SK-N-SH treated with all-trans-retinoic acid at 6 μM for 48 hours (cell line): ENCODE results near the gene SAP30L.

Source experiments
- ATAC-seq: fragments of 200-7000 bp; cut with Tn5 transposase; 3 replicates; pipeline ENCODE4 v1.9.1; 2020; ENCODE audit warnings: mild to moderate bottlenecking, moderate library complexity
- ARNTL ChIP-seq: fragments of 450-650 bp; formaldehyde crosslinking; IDR thresholded peaks from 2 replicates; pipeline ENCODE4 v1.5.0; 2020; ENCODE audit warnings: low read depth, mild to moderate bottlenecking, moderate library complexity, borderline replicate concordance
- BACH2 ChIP-seq: fragments of 250-450 bp; sonication (Bioruptor Pico); IDR thresholded peaks from 2 replicates; pipeline ENCODE4 v1.9.0; 2021; ENCODE audit warnings: mild to moderate bottlenecking, borderline replicate concordance
- CSDC2 ChIP-seq: fragments of 250-450 bp; sonication (Bioruptor Pico); IDR thresholded peaks from 2 replicates; pipeline ENCODE4 v1.5.0; 2020; ENCODE audit warnings: mild to moderate bottlenecking, moderate library complexity
- GLIS3 ChIP-seq: fragments of 250-450 bp; sonication (Bioruptor Pico); IDR thresholded peaks from 2 replicates; pipeline ENCODE4 v1.5.0; 2020; ENCODE audit warnings: mild to moderate bottlenecking, moderate library complexity
- ISL1 ChIP-seq: fragments of 250-450 bp; sonication (Bioruptor Pico); IDR thresholded peaks from 2 replicates; pipeline ENCODE4 v2.1.2; 2022; ENCODE audit warnings: mild to moderate bottlenecking, moderate library complexity
- OSR1 ChIP-seq: fragments of 250-450 bp; sonication (Bioruptor Pico); IDR thresholded peaks from 2 replicates; pipeline ENCODE4 v1.8.0; 2022; ENCODE audit warnings: moderate library complexity, mild to moderate bottlenecking, inconsistent platforms
- PPARA ChIP-seq: fragments of 250-450 bp; sonication (Bioruptor Pico); IDR thresholded peaks from 2 replicates; pipeline ENCODE4 v1.5.0; 2020; ENCODE audit warnings: mild to moderate bottlenecking, borderline replicate concordance
- RARB ChIP-seq: fragments of 250-450 bp; sonication (Bioruptor Pico); IDR thresholded peaks from 2 replicates; pipeline ENCODE4 v1.8.0; 2021; ENCODE audit warnings: mild to moderate bottlenecking, moderate library complexity
- SNAI2 ChIP-seq: fragments of 250-450 bp; sonication (Bioruptor Pico); IDR thresholded peaks from 2 replicates; pipeline ENCODE4 v1.5.0; 2020; ENCODE audit warnings: mild to moderate bottlenecking, moderate library complexity
- TCF4 ChIP-seq: fragments of 250-450 bp; sonication (Bioruptor Pico); IDR thresholded peaks from 2 replicates; pipeline ENCODE4 v1.8.0; 2021; ENCODE audit warnings: mild to moderate bottlenecking, moderate library complexity, borderline replicate concordance
- TOX ChIP-seq: fragments of 250-450 bp; sonication (Bioruptor Pico); IDR thresholded peaks from 2 replicates; pipeline ENCODE4 v1.8.0; 2021; ENCODE audit warnings: mild to moderate bottlenecking, moderate library complexity, borderline replicate concordance
- ZC3H10 ChIP-seq: fragments of 250-450 bp; sonication (Bioruptor Pico); IDR thresholded peaks from 2 replicates; pipeline ENCODE4 v1.5.1; 2021; ENCODE audit warnings: mild to moderate bottlenecking, moderate library complexity
- ZFP3 ChIP-seq: fragments of 250-450 bp; sonication (Bioruptor Pico); IDR thresholded peaks from 2 replicates; pipeline ENCODE4 v1.5.0; 2020; ENCODE audit warnings: mild to moderate bottlenecking, moderate library complexity
- ZNF565 ChIP-seq: fragments of 450-650 bp; formaldehyde crosslinking; conservative IDR thresholded peaks from 2 replicates; pipeline ENCODE4 v1.5.0; 2020; ENCODE audit warnings: low read depth, mild to moderate bottlenecking, moderate library complexity
- ZNF70 ChIP-seq: fragments of 450-650 bp; formaldehyde crosslinking; IDR thresholded peaks from 2 replicates; pipeline ENCODE4 v1.5.0; 2020; ENCODE audit warnings: mild to moderate bottlenecking, moderate library complexity
- ZNF8 ChIP-seq: fragments of 450-650 bp; formaldehyde crosslinking; IDR thresholded peaks from 2 replicates; pipeline ENCODE4 v1.5.0; 2020; ENCODE audit warnings: mild to moderate bottlenecking, moderate library complexity
- TF ChIP-seq, protein P1 (sequence below): fragments of 250-450 bp; sonication (Bioruptor Pico); IDR thresholded peaks from 2 replicates; pipeline ENCODE4 v1.5.0; 2020; ENCODE audit warnings: mild to moderate bottlenecking, moderate library complexity
- TF ChIP-seq, protein P2 (sequence below): fragments of 250-450 bp; sonication (Bioruptor Pico); IDR thresholded peaks from 2 replicates; pipeline ENCODE4 v1.8.0; 2020; ENCODE audit warnings: mild to moderate bottlenecking, moderate library complexity, borderline replicate concordance
- TF ChIP-seq, protein P3 (sequence below): fragments of 250-450 bp; sonication (Bioruptor Pico); IDR thresholded peaks from 2 replicates; pipeline ENCODE4 v1.5.1; 2021; ENCODE audit warnings: mild to moderate bottlenecking, moderate library complexity
- TF ChIP-seq, protein P4 (sequence below): fragments of 250-450 bp; sonication (Bioruptor Pico); IDR thresholded peaks from 2 replicates; pipeline ENCODE4 v1.5.1; 2020; ENCODE audit warnings: low read depth, mild to moderate bottlenecking, moderate library complexity
- TF ChIP-seq, protein P5 (sequence below): fragments of 250-450 bp; sonication (Bioruptor Pico); IDR thresholded peaks from 2 replicates; pipeline ENCODE4 v1.8.0; 2021; ENCODE audit warnings: low read depth, mild to moderate bottlenecking, moderate library complexity, borderline replicate concordance

The SAP30L gene

DNA sequence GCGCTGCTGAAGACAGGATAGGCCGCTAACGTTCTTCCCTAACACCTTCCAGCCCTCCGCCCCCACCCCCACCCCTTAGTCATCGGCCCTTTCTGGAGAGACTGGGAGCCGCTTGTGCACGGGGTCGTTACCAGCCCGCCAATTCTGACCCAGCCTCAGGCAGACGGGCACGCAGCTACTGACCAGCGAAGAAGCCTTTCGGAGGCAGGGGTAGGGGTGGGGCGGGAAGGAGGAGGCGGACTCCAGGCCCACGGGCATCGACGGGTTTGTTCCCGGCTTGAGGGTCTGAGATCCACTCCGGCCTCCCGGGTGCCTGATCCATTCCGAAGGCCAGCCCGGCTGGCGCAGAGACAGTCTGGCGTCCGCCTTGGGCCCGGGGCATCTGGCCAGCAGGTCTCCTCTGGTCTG, 33.0 kb downstream of the SAP30L start (continued):
- TF ChIP-seq, protein P1, sequence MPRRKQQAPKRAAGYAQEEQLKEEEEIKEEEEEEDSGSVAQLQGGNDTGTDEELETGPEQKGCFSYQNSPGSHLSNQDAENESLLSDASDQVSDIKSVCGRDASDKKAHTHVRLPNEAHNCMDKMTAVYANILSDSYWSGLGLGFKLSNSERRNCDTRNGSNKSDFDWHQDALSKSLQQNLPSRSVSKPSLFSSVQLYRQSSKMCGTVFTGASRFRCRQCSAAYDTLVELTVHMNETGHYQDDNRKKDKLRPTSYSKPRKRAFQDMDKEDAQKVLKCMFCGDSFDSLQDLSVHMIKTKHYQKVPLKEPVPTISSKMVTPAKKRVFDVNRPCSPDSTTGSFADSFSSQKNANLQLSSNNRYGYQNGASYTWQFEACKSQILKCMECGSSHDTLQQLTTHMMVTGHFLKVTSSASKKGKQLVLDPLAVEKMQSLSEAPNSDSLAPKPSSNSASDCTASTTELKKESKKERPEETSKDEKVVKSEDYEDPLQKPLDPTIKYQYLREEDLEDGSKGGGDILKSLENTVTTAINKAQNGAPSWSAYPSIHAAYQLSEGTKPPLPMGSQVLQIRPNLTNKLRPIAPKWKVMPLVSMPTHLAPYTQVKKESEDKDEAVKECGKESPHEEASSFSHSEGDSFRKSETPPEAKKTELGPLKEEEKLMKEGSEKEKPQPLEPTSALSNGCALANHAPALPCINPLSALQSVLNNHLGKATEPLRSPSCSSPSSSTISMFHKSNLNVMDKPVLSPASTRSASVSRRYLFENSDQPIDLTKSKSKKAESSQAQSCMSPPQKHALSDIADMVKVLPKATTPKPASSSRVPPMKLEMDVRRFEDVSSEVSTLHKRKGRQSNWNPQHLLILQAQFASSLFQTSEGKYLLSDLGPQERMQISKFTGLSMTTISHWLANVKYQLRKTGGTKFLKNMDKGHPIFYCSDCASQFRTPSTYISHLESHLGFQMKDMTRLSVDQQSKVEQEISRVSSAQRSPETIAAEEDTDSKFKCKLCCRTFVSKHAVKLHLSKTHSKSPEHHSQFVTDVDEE (CRISPR knock-in tag): no peak
- TF ChIP-seq OSR1 (CRISPR knock-in tag) (no peak), RARB (CRISPR knock-in tag) (no peak), ZFP3 (CRISPR knock-in tag) (no peak), GLIS3 (CRISPR knock-in tag) (no peak), ZNF8 (CRISPR knock-in tag) (no peak), TOX (CRISPR knock-in tag) (no peak), BACH2 (CRISPR knock-in tag) (no peak)

DNA sequence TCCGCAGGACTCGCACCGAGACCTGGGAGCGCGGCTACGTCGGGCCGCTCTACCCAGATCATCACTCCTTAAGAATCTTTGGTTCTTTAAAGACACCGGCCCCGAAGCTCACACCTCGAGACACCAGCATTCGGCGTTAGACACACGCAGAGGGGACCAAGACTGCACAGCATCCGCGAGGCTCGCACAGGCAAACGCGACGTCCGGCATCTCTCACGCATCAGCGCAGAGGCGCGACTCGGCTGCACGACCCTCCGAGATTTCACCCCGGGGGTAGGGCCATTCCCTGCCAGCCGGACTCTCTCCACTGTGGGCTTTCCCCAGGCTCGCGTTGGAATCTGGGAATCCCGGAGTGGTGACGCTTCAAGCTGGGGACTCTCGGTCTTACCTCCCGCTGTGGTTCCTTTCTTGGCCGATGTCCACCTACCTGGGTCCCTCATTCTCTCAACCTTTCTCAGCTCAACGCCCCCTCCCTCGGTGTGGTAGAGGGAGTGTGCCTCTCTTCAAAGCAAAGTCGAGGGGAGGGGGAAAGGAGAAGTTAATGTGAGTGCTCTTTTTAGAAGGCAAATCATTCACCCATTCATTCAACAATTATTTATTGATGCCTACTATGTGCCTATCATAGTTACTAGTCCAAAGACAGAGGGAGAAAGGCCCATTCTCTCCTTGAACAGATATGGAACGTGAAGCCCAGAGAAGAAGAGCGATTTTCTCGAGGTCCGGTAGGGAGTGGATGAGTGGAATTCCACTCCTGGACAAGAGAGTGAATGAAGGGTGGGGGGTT, 33.6 kb downstream of the SAP30L start:
- no peak for ATAC-seq
- no peak for TF ChIP-seq ZNF8 (CRISPR knock-in tag)
- TF ChIP-seq RARB (CRISPR knock-in tag): no peak
- no peak for TF ChIP-seq ARNTL (CRISPR knock-in tag)
- TF ChIP-seq OSR1 (CRISPR knock-in tag): no peak

DNA sequence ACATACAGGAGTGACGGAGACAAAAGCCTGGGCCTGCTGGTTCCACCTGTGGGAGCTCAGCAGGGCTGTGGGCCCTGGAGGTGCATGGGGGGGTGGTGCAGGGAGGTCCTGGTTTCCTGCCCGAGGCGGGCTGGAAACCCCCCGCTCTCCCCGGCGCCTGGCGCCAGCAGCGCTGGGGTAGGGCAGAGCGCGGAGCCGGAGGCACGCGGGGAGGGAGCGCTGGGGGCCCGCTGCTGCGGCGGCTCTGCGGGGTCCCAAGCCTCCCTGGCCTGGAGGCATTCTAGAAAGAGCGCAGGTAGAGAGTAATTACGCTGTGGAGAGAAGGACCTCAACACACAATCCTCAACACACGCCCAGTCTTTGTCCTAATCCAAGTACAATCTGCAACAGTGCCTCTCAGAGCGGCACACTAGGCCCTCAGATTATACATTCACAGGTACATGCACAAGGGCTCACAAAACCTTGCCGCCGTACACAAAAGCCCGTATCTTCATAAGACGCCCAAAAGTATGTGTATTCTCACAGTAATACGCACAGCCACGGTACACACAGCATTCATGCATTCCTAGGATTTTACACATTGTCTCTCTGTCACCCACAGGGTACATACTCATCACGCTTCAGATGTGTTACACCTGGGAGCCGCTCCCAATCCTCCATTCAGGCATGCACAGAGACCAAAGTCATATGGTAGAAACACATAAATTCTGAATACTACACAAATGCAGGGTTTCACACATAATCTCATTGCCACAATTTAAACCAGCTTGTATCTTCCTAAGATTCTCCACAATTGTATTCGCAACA, 34.4 kb downstream of the SAP30L start:
- no peak for ATAC-seq
- TF ChIP-seq PPARA (CRISPR knock-in tag): no peak
- no peak for TF ChIP-seq ZC3H10 (CRISPR knock-in tag)
- no peak for TF ChIP-seq SNAI2 (CRISPR knock-in tag)
- no peak for TF ChIP-seq ISL1 (CRISPR knock-in tag)
- no peak for TF ChIP-seq BACH2 (CRISPR knock-in tag)
- TF ChIP-seq TCF4 (CRISPR knock-in tag): no peak
- TF ChIP-seq TOX (CRISPR knock-in tag): no peak
- no peak for TF ChIP-seq ARNTL (CRISPR knock-in tag)
- TF ChIP-seq RARB (CRISPR knock-in tag): no peak
- TF ChIP-seq CSDC2 (CRISPR knock-in tag): no peak
- TF ChIP-seq OSR1 (CRISPR knock-in tag): no peak
- TF ChIP-seq ZFP3 (CRISPR knock-in tag): no peak
- TF ChIP-seq, protein P2, sequence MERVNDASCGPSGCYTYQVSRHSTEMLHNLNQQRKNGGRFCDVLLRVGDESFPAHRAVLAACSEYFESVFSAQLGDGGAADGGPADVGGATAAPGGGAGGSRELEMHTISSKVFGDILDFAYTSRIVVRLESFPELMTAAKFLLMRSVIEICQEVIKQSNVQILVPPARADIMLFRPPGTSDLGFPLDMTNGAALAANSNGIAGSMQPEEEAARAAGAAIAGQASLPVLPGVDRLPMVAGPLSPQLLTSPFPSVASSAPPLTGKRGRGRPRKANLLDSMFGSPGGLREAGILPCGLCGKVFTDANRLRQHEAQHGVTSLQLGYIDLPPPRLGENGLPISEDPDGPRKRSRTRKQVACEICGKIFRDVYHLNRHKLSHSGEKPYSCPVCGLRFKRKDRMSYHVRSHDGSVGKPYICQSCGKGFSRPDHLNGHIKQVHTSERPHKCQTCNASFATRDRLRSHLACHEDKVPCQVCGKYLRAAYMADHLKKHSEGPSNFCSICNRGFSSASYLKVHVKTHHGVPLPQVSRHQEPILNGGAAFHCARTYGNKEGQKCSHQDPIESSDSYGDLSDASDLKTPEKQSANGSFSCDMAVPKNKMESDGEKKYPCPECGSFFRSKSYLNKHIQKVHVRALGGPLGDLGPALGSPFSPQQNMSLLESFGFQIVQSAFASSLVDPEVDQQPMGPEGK (CRISPR knock-in tag): no peak
- TF ChIP-seq, protein P3, sequence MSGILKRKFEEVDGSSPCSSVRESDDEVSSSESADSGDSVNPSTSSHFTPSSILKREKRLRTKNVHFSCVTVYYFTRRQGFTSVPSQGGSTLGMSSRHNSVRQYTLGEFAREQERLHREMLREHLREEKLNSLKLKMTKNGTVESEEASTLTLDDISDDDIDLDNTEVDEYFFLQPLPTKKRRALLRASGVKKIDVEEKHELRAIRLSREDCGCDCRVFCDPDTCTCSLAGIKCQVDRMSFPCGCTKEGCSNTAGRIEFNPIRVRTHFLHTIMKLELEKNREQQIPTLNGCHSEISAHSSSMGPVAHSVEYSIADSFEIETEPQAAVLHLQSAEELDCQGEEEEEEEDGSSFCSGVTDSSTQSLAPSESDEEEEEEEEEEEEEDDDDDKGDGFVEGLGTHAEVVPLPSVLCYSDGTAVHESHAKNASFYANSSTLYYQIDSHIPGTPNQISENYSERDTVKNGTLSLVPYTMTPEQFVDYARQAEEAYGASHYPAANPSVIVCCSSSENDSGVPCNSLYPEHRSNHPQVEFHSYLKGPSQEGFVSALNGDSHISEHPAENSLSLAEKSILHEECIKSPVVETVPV (CRISPR knock-in tag): no peak
- TF ChIP-seq ZNF565 (CRISPR knock-in tag): no peak

DNA sequence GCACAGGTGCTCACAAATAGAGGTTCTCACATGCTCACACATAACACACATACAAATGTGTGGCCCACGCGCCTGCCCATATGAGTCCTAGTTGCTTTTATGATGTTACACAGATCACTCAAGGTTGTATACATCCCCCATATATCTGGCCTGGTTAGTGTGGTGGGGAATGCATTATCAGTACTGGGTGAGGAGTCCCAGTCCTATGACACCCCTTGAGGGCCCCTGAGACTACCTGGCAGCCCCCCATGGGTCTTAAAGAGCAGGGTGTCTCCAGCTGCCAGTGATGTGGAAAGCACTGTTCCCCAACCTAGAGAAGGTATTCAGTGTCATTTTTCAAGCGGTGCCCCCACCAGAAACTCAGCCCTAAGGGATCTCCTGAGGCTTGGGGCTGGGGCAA, 35.0 kb downstream of the SAP30L start:
- ATAC-seq: no peak
- TF ChIP-seq, protein P4, sequence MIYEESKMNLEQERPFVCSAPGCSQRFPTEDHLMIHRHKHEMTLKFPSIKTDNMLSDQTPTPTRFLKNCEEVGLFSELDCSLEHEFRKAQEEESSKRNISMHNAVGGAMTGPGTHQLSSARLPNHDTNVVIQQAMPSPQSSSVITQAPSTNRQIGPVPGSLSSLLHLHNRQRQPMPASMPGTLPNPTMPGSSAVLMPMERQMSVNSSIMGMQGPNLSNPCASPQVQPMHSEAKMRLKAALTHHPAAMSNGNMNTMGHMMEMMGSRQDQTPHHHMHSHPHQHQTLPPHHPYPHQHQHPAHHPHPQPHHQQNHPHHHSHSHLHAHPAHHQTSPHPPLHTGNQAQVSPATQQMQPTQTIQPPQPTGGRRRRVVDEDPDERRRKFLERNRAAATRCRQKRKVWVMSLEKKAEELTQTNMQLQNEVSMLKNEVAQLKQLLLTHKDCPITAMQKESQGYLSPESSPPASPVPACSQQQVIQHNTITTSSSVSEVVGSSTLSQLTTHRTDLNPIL (CRISPR knock-in tag): no peak
- TF ChIP-seq OSR1 (CRISPR knock-in tag): no peak
- TF ChIP-seq, protein P1 (CRISPR knock-in tag): no peak
- TF ChIP-seq PPARA (CRISPR knock-in tag): no peak
- TF ChIP-seq ARNTL (CRISPR knock-in tag): no peak
- TF ChIP-seq BACH2 (CRISPR knock-in tag): no peak
- TF ChIP-seq CSDC2 (CRISPR knock-in tag): no peak
- TF ChIP-seq, protein P5, sequence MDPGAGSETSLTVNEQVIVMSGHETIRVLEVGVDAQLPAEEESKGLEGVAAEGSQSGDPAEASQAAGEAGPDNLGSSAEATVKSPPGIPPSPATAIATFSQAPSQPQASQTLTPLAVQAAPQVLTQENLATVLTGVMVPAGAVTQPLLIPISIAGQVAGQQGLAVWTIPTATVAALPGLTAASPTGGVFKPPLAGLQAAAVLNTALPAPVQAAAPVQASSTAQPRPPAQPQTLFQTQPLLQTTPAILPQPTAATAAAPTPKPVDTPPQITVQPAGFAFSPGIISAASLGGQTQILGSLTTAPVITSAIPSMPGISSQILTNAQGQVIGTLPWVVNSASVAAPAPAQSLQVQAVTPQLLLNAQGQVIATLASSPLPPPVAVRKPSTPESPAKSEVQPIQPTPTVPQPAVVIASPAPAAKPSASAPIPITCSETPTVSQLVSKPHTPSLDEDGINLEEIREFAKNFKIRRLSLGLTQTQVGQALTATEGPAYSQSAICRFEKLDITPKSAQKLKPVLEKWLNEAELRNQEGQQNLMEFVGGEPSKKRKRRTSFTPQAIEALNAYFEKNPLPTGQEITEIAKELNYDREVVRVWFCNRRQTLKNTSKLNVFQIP (CRISPR knock-in tag): no peak
- TF ChIP-seq ZFP3 (CRISPR knock-in tag): no peak
- TF ChIP-seq ZNF70 (CRISPR knock-in tag): no peak
